ENCODE measurements around the gene C1QTNF6. TPM values are rescaled to one million over a fixed set of nuclear protein-coding genes. Genes with fewer than 3 reads are reported as not detected.

The C1QTNF6 gene
- total RNA-seq, 2 donors from 2014 or later, result 9.3 to 16.7 TPM

DNA sequence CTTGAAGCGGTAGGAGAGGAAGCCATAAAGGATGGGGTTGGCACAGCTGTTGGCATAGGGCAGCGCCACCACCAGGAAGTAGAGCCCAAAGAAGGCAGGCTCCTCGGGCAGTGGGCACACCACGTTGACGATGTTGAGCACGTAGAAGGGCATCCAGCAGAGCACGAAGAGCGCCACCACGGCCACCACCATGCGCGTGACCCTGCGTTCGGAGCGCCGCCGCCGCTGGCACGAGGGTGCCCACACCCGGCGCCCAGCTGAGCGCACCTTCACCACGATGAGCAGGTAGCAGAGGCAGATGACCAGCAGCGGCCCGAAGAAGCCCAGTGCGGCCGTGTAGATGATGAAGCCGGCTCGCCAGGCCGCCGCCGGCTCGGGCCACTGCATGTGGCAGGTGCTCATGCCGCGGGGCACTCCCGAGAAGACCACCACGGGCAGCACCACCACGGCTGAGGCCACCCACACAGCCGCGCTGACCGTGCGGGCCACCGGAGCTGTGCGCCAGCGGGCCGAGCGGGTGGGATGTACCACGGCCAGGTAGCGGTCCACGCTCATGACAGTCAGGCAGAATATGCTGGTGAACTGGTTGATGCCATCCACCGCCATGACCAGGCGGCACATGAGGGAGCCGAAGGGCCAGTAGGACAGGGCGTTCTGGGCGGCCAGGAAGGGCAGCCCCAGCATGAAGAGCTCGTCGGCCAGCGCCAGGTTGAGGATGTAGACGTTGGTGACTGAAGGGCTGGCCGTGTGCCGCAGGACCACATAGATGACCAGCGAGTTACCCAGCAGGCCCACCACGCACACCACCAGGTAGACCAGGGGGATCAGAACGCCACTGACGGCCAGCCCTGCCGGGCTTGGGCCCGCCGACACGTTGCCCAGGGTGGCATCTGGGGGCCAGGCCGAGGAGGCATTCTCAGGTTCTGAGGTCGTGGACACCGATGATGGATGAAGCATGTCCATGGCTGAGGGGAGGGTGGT is 19.1 kb upstream of the C1QTNF6 start:
- Histone ChIP-seq H3K27ac (no peak overlapping the region), H3K27me3 (no peaks in the 10 kb centered on the region), H3K36me3 (no peaks in the 10 kb centered on the region), H3K4me3 (no peak overlapping the region), H3K9ac (ENCODE audit: low read depth in 2 of 2, low read length in 2 of 2) (no peak overlapping the region), H3K4me1 (no peaks in the 10 kb centered on the region), H3K9me3 (no peaks in the 10 kb centered on the region)
- TF ChIP-seq, protein P1, sequence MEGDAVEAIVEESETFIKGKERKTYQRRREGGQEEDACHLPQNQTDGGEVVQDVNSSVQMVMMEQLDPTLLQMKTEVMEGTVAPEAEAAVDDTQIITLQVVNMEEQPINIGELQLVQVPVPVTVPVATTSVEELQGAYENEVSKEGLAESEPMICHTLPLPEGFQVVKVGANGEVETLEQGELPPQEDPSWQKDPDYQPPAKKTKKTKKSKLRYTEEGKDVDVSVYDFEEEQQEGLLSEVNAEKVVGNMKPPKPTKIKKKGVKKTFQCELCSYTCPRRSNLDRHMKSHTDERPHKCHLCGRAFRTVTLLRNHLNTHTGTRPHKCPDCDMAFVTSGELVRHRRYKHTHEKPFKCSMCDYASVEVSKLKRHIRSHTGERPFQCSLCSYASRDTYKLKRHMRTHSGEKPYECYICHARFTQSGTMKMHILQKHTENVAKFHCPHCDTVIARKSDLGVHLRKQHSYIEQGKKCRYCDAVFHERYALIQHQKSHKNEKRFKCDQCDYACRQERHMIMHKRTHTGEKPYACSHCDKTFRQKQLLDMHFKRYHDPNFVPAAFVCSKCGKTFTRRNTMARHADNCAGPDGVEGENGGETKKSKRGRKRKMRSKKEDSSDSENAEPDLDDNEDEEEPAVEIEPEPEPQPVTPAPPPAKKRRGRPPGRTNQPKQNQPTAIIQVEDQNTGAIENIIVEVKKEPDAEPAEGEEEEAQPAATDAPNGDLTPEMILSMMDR (IDR thresholded peaks at IDR 0.05), result no peak
- intact Hi-C loops (cut with DNase I), result no loop called here
- DNase-seq, result no peak

DNA sequence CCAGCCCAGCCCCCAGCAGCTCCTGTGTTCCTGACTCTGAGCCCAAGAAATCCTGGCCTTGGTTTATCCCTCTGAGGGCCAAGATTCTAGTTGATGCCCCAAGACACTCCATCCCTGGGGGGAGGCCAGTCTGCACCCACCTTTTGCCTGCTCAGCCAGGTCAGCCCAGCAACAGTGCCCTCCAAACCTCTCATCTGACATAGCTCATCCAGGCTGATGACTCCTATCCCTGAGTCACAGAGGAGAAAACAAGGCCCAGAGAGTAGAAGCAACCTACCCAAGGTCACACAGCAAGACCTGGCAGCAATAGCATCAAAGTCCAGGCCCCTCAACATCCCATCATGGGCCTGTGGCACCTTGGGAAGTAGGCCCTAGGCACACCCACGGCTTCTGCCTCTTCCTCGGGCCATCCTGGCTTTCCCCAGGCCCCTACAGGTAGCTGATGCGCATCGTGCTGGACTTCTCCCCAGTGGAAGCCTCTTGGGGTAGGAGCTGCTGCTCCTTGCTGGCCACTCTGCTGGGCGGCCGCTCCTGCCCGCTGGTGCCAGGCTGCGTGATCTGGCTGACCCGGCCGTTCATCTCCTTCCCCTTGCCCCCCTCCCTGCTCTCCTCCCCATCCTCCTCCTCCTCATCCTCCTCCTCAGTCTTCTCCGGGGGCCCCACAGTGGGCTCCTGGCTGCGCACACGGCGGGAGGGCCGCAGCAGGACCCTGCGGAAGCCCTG is 18.2 kb upstream of the C1QTNF6 start:
- H3K27ac ChIP-seq, result no peak overlapping the region
- H3K9ac ChIP-seq (ENCODE audit: low read depth in 2 of 2, low read length in 2 of 2), result no peak overlapping the region
- no peaks in the 10 kb centered on the region for H3K36me3 ChIP-seq
- H3K4me1 ChIP-seq, result no peaks in the 10 kb centered on the region
- no peak overlapping the region for H3K4me3 ChIP-seq
- intact Hi-C loops (cut with DNase I), result no loop called here
- H3K27me3 ChIP-seq, result no peaks in the 10 kb centered on the region
- no peak for DNase-seq
- TF ChIP-seq, protein P1 (IDR thresholded peaks at IDR 0.05), result no peak
- H3K9me3 ChIP-seq, result no peaks in the 10 kb centered on the region

- Histone ChIP-seq H3K36me3 (no peaks in the 10 kb centered on the region), H3K9ac (ENCODE audit: low read depth in 2 of 2, low read length in 2 of 2) (no peak overlapping the region), H3K4me1 (no peaks in the 10 kb centered on the region), H3K4me3 (no peak overlapping the region), H3K9me3 (no peaks in the 10 kb centered on the region), H3K27me3 (no peaks in the 10 kb centered on the region), H3K27ac (no peak overlapping the region)
- TF ChIP-seq, protein P1 (IDR thresholded peaks at IDR 0.05), result no peak
- DNase-seq, result no peak
- intact Hi-C loops (cut with DNase I), result no loop called here
Observed at GRCh38 chr22:37205046-37205445, 17.0 kb upstream of the C1QTNF6 start.

DNA sequence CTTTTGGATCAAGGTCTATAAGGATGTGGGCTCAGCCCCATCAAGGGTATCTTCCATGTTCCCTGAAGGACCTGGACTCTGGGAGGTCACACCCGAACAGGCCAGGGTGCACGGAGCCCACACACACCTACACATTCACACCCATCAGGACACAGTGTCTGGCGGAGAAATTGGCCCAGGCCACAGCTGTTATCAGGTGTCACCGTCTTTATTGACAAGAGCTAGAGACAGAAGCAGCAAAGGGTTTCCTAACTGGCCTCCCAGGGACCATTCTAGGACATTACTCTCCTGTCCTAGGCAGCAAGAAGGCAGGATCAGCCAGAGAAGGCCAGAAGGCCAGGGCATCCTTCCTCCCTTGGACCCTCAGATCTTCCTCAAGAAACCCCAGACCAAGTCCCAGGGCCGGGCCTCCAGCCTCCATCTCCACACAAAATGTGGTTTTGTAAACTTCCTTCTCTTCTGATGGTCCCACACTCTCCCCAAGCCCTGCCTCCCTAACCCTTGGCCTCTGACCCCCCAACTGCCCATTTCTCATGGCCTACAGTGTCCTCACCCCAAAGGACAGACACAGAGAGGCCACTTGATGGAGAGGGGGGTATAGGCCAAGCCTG is 16.1 kb upstream of the C1QTNF6 start:
- no peaks in the 10 kb centered on the region for H3K36me3 ChIP-seq
- peaks cover 4% of the 10 kb centered on the region for H3K4me1 ChIP-seq
- no peak overlapping the region for H3K4me3 ChIP-seq
- no peaks in the 10 kb centered on the region for H3K9me3 ChIP-seq
- TF ChIP-seq, protein P1 (IDR thresholded peaks at IDR 0.05), result no peak
- H3K9ac ChIP-seq (ENCODE audit: low read depth in 2 of 2, low read length in 2 of 2), result no peak overlapping the region
- no peaks in the 10 kb centered on the region for H3K27me3 ChIP-seq
- DNase-seq, result no peak
- H3K27ac ChIP-seq, result no peak overlapping the region
- intact Hi-C loops (cut with DNase I), result no loop called here

- TF ChIP-seq, protein P1 (IDR thresholded peaks at IDR 0.05), result no peak
- Histone ChIP-seq H3K27me3 (no peaks in the 10 kb centered on the region), H3K4me1 (peaks cover 4% of the 10 kb centered on the region), H3K27ac (no peak overlapping the region), H3K36me3 (no peaks in the 10 kb centered on the region), H3K9ac (ENCODE audit: low read depth in 2 of 2, low read length in 2 of 2) (no peak overlapping the region), H3K9me3 (no peaks in the 10 kb centered on the region), H3K4me3 (no peak overlapping the region)
- intact Hi-C loops (cut with DNase I), result no loop called here
- DNase-seq, result no peak
Observed at GRCh38 chr22:37203354-37204044, 15.5 kb upstream of the C1QTNF6 start.
